Heart right ventricle (tissue), 16 donors: Measurements from ENCODE around the gene DNASE1L1. TPM values are rescaled to one million over a fixed set of nuclear protein-coding genes. Genes with fewer than 3 reads are reported as not detected.

Experiments used
- ATAC-seq, 8 donors: fragments of 200-7000 bp; cut with Tn5 transposase; one replicate each; pipeline ENCODE4 v1.9.1; 2020; ENCODE audit warnings: mild to moderate bottlenecking in 8 of 8, moderate library complexity in 8 of 8, moderate number of reproducible peaks in 1 of 8
- DNase-seq, 2 donors: peaks; one replicate each; pipeline ENCODE4 v3.0.0-alpha.2; 2020
- H3K27ac ChIP-seq, 10 donors: fragments of 200-600 bp; sonication (generic) in 2 of 10; one replicate each; pipeline versions ENCODE4 v1.5.0 to v1.8.0; 2020 to 2022; ENCODE audit warnings: mild to moderate bottlenecking in 3 of 10
- H3K27me3 ChIP-seq, 7 donors: fragments of 200-600 bp; one replicate each; pipeline ENCODE4 v1.8.0; 2021 to 2022; ENCODE audit warnings: mild to moderate bottlenecking in 2 of 7
- H3K36me3 ChIP-seq, 9 donors: fragments of 200-600 bp; sonication (generic) in 1 of 9; one replicate each; pipeline versions ENCODE4 v1.5.0 to v1.8.0; 2020 to 2022; ENCODE audit warnings: mild to moderate bottlenecking in 2 of 9
- H3K4me1 ChIP-seq, 9 donors: fragments of 200-600 bp; sonication (generic) in 1 of 9; one replicate each; pipeline versions ENCODE4 v1.5.0 to v1.8.0; 2020 to 2022; ENCODE audit warnings: mild to moderate bottlenecking in 4 of 9
- H3K4me3 ChIP-seq, 10 donors: fragments of 200-600 bp; sonication (generic) in 2 of 10; one replicate each; pipeline versions ENCODE4 v1.5.0 to v1.8.0; 2020 to 2022; ENCODE audit warnings: mild to moderate bottlenecking in 7 of 10, moderate library complexity in 2 of 10
- H3K9me3 ChIP-seq, 11 donors: fragments of 200-600 bp in 10 of 11; sonication (generic) in 2 of 11; one replicate each; pipeline versions ENCODE4 v1.5.0 to v1.8.0; 2013 to 2022; ENCODE audit warnings: mild to moderate bottlenecking in 2 of 11, control low read depth in 1 of 11, moderate library complexity in 1 of 11
- CTCF ChIP-seq, 9 donors: fragments of 200-600 bp; sonication (generic) in 2 of 9; IDR thresholded peaks; one replicate each; pipeline versions ENCODE4 v1.5.0 to v1.8.0; 2021 to 2022; ENCODE audit warnings: antibody characterized with exemption in 9 of 9, mild to moderate bottlenecking in 5 of 9, moderate library complexity in 1 of 9
- WGBS, 2 donors: extraction: QIAGEN DNeasy Blood & Tissue Kit; methylation state at CpG; one replicate each; pipeline ENCODE4 v1.1.7; 2013; ENCODE audit warnings: inconsistent platforms in 1 of 2; 5-methylcytosine and 5-hydroxymethylcytosine counted together
- intact Hi-C, 10 donors: fragments of 100-400 bp; cut with DNase I; formaldehyde crosslinking; loops; one replicate each; pipeline versions ENCODE4 v1.11.1 to v1.14.2; 2022
- polyA plus RNA-seq, 2 donors: library from polyadenylated mRNA; stranded (reverse); fragments of 200-250 nt; gene quantifications; one replicate each; pipeline ENCODE4 v1.2.3, GENCODE V29; 2013
- total RNA-seq, 10 donors: library from RNA; stranded (reverse); fragmentation: NEBNext Ultra II Directional in 3 of 10; extraction: Animal tissue kit (Norgen Biotek cat#: 25700) in 3 of 10; gene quantifications; one replicate each; pipeline versions ENCODE4 v1.2.1 to v1.2.4, GENCODE V29; 2021 to 2023
- donor health status: Arrhythmogenic right ventricular cardiomyopathy.
- donor health status: ischemic (EF 13 %, LVEDD 7.1; RV severe dilation, severe dysfunction).
- donor health status: healthy with polysubstance abuse.
- donor health status: DM: no; HTN: yes; CAD: no.
- donor health status: DM: no; HTN: no; CAD: no.
- donor health status: ischemic (EF 25% LVEDD 6.9; RV normal size, moderate dysfunction).
- donor health status: ischemic (EF 25% LVEDD 5.7; RV mildly dilated, moderate dysfunction).
- donor health status: healthy.
- donor health status: DM: yes; HTN: yes; CAD: no.
- donor health status: Ischemic cardiomyopathy.
- donor health status: ischemic (EF 35%, LVEDD 5.7; RV mildly dilated, moderate dysfunction).
- donor health status: nonischemic (EF 11% LVEDD 7.7; RV severe dilation, severe dysfunction).
- donor health status: DM: yes; HTN: yes; CAD: no.
- donor health status: PGD.
- donor health status: ischemic (EF 29% LVEDD 5.4; RV normal size, mild dysfunction).
- donor health status: nonischemic (EF 23%, LVEDD 6.1; RV moderate dilation, normal function).

DNASE1L1 gene
- total and polyA plus RNA-seq, 12 donors: 27.2 to 57.1 (median 46.9) TPM

GRCh38 chrX:154436374-154436982, 27.4 kb upstream of the DNASE1L1 start:
- TF ChIP-seq CTCF (IDR thresholded peaks at IDR 0.05): no peak
- Histone ChIP-seq H3K4me3 (peak overlapping the region in 9 of 10 donors; percentile 72 to 89 (median 81)), H3K27ac (peak overlapping the region; percentile 77 to 94 (median 90)), H3K9me3 (no peaks in the 10 kb centered on the region), H3K36me3 (peaks cover 0 to 64% (median 0%) of the 10 kb centered on the region in 9 donors), H3K4me1 (peaks cover 0 to 23% (median 13%) of the 10 kb centered on the region in 9 donors), H3K27me3 (no peaks in the 10 kb centered on the region)
- intact Hi-C loops: loop anchor here in 1 of 10 donors (5.0 kb wide), 1 partner anchor 41 kb away; the partner anchor contains the start of gene LAGE3
- DNase-seq (peak; percentile 27 to 32), ATAC-seq (peak in 7 of 8 donors; percentile 32 to 64 (median 48))
- WGBS, 2 donors: 6 to 11% methylated on average over 10 to 46 of the region's 78 CpGs

DNA sequence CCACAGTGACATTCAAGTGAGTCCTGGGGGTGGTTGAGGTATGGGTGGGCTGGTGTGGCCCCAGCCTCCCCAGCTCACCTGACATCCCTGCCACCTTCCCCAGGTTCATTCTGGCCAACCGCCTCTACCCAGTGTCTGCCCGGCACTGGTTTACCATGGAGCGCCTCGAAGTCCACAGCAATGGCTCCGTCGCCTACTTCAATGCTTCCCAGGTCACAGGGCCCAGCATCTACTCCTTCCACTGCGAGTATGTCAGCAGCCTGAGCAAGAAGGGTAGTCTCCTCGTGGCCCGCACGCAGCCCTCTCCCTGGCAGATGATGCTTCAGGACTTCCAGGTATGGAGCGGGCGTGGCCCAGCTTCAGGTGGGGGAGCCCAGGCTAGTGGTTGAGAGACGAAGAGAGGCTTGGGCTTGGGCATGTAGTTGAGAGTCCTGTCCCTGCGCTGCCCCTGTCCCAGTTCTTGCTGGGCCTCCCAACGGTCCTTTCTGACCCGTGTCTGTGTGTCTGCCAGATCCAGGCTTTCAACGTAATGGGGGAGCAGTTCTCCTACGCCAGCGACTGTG, 26.2 kb upstream of the DNASE1L1 start:
- H3K27ac ChIP-seq: no peak overlapping the region
- ATAC-seq (no peak), DNase-seq (no peak)
- H3K27me3 ChIP-seq: no peaks in the 10 kb centered on the region
- H3K9me3 ChIP-seq: no peaks in the 10 kb centered on the region
- H3K36me3 ChIP-seq: peaks cover 0 to 52% (median 0%) of the 10 kb centered on the region in 9 donors
- no peak overlapping the region for H3K4me3 ChIP-seq
- H3K4me1 ChIP-seq: peaks cover 0 to 29% (median 14%) of the 10 kb centered on the region in 9 donors
- WGBS, 2 donors: 93 to 96% methylated on average over 19 of the region's 19 CpGs
- TF ChIP-seq CTCF (IDR thresholded peaks at IDR 0.05): no peak
- intact Hi-C loops: loop anchor here in 1 of 10 donors (5.0 kb wide), 1 partner anchor 42 kb away; the partner anchor contains the start of gene LAGE3

DNA sequence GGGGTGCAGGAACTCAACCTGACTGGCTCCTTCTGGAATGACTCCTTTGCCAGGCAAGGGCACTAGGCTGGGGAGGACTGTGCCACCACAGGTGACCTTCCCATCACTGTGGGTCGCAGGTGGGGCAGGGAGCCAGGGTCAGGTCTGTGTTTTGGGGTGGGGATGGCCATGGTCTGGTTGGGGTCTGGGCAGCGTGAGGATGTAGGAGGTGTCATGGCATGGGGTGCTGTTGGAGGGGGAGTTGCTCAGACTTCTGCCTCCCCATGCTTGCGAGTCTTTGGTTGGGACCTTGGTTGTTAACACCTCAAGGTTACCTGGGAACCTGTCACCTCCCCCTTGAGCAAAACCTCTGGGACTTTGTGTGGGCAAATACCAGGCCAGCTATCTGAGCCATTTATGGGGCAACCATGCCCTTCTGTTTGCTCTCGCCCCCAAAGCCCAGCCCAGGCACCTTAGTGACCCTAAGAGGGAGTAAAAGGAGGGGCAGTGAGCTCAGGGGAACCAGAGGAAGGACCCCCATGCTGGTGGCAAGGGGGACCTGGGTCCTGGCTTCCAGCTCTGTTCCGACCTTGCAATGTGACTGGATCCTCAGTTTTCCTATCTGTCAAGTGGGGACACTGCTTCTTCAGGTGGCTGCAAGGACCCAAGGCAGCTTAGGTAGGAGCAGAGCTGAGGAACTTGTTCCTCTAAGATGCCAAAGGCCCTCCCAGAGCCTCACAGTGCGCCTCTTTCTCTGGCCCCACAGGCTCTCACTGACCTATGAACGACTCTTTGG, 25.5 kb upstream of the DNASE1L1 start:
- intact Hi-C loops: loop anchor here in 1 of 10 donors (5.0 kb wide), 1 partner anchor 43 kb away; the partner anchor contains the start of gene LAGE3
- 96 to 99% methylated on average over 6 to 7 of the region's 7 CpGs for WGBS, 2 donors
- ATAC-seq: no peak
- Histone ChIP-seq H3K27me3 (no peaks in the 10 kb centered on the region), H3K36me3 (peaks cover 0 to 45% (median 0%) of the 10 kb centered on the region in 9 donors), H3K9me3 (no peaks in the 10 kb centered on the region), H3K4me1 (peaks cover 0 to 34% (median 17%) of the 10 kb centered on the region in 9 donors), H3K27ac (no peak overlapping the region), H3K4me3 (no peak overlapping the region)
- TF ChIP-seq CTCF (IDR thresholded peaks at IDR 0.05): no peak
- no peak for DNase-seq

GRCh38 chrX:154433605-154434004, 24.6 kb upstream of the DNASE1L1 start:
- peaks cover 0 to 33% (median 18%) of the 10 kb centered on the region in 9 donors for H3K4me1 ChIP-seq
- intact Hi-C loops: no loop called here
- no peaks in the 10 kb centered on the region for H3K9me3 ChIP-seq
- no peak overlapping the region for H3K27ac ChIP-seq
- H3K4me3 ChIP-seq: no peak overlapping the region
- no peak for ATAC-seq
- DNase-seq: no peak
- no peak for TF ChIP-seq CTCF (IDR thresholded peaks at IDR 0.05)
- WGBS, 2 donors: 93 to 98% methylated on average over 6 to 7 of the region's 7 CpGs
- H3K27me3 ChIP-seq: no peaks in the 10 kb centered on the region
- peaks cover 0 to 43% (median 0%) of the 10 kb centered on the region in 9 donors for H3K36me3 ChIP-seq
